B cell (primary cell): ENCODE measurements around the gene GLTP.

Experiments used
- EZH2 ChIP-seq: IDR thresholded peaks from 2 replicates; pipeline ENCODE4 v1.6.1; 2012; ENCODE audit warnings: borderline replicate concordance, low read depth, mild to moderate bottlenecking, moderate library complexity, low read length; ENCODE audit not compliant: insufficient read depth, poor library complexity, severe bottlenecking
- TF ChIP-seq, protein P1 (sequence below): fragments of 200-600 bp; IDR thresholded peaks from one replicate; pipeline ENCODE4 v1.8.0; 2022; ENCODE audit warnings: antibody characterized with exemption, mild to moderate bottlenecking

- TF ChIP-seq EZH2, result no peak
- TF ChIP-seq, protein P1, sequence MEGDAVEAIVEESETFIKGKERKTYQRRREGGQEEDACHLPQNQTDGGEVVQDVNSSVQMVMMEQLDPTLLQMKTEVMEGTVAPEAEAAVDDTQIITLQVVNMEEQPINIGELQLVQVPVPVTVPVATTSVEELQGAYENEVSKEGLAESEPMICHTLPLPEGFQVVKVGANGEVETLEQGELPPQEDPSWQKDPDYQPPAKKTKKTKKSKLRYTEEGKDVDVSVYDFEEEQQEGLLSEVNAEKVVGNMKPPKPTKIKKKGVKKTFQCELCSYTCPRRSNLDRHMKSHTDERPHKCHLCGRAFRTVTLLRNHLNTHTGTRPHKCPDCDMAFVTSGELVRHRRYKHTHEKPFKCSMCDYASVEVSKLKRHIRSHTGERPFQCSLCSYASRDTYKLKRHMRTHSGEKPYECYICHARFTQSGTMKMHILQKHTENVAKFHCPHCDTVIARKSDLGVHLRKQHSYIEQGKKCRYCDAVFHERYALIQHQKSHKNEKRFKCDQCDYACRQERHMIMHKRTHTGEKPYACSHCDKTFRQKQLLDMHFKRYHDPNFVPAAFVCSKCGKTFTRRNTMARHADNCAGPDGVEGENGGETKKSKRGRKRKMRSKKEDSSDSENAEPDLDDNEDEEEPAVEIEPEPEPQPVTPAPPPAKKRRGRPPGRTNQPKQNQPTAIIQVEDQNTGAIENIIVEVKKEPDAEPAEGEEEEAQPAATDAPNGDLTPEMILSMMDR, result no peak
Observed at GRCh38 chr12:109802828-109803227, 77.5 kb downstream of the GLTP start.
